HG03460 (cell line): ENCODE measurements around the gene CDCA5.

Experiments
- ATAC-seq: cut with Tn5 transposase; IDR thresholded peaks from one replicate; pipeline ENCODE4 v1.9.1; 2021; ENCODE audit not compliant: unreplicated experiment

CDCA5 gene

GRCh38 chr11:65107751-65108468 is 24.1 kb upstream of the CDCA5 start:
- ATAC-seq, result no peak

- no peak for ATAC-seq
Observed at GRCh38 chr11:65107078-65107477, 23.2 kb upstream of the CDCA5 start.

- ATAC-seq, result no peak
Observed at GRCh38 chr11:65104628-65105027, 20.8 kb upstream of the CDCA5 start.

GRCh38 chr11:65103476-65103875 is 19.6 kb upstream of the CDCA5 start:
- no peak for ATAC-seq

DNA sequence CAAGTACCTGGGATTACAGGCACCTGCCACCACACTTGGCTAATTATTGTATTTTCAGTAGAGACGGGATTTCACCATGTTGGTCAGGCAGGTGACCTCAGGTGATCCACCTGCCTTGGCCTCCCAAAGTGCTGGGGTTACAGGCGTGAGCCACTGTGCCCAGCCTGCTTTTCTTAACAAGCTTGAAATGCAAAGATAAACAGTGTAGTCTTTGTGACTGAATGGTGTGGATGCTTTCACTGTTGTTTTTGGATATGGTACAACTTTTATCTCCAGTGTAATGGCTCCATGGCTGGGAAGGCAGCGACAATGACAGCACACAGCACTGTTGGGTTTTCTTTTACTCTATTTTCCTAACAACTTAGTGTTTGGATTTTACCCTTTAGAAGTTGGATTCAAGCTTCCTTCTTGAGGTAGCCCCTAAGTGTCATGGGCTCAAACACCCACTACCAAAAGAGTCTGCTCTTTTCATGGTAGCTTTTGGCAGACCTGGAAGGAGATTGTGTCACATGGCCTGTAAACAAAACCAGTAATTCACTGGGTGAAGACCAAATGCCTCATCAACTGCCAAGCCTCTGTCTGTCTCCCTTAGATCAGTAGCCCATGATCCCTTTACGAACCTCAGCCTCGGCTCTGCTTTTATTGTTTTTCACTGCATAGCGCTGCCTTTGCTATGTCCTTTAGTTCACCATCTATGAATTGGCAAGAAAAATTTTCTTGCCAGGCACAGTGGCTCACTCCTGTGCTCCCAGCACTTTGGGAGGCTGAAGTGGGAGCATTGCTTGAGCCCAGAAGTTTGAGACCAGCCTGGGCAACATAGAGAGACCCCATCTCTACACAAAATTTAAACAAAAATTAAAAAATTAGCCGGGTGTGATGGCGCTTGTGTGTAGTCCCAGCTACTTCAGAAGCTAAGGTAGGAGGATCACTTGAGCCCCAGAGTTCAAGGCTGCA is 18.6 kb upstream of the CDCA5 start:
- no peak for ATAC-seq

- ATAC-seq, result no peak
Observed at GRCh38 chr11:65100674-65101350, 17.0 kb upstream of the CDCA5 start.

DNA sequence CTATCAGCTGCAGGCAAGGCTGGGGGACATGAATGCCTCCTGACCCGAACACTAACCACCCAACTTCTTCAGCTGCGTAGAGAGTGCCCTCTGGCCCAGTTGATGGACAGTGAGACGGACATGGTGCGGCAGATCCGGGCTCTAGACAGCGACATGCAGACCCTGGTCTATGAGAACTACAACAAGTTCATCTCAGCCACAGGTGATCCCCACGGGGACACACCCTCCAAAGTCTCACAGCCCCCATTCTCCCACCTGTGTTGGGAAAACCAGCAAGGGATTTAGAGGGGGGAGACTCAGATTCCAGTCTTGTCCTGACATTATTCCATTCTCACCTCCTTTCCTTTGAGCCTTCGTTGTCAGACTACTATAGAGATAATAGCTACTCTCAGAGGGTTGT is 13.1 kb upstream of the CDCA5 start:
- ATAC-seq, result no peak

DNA sequence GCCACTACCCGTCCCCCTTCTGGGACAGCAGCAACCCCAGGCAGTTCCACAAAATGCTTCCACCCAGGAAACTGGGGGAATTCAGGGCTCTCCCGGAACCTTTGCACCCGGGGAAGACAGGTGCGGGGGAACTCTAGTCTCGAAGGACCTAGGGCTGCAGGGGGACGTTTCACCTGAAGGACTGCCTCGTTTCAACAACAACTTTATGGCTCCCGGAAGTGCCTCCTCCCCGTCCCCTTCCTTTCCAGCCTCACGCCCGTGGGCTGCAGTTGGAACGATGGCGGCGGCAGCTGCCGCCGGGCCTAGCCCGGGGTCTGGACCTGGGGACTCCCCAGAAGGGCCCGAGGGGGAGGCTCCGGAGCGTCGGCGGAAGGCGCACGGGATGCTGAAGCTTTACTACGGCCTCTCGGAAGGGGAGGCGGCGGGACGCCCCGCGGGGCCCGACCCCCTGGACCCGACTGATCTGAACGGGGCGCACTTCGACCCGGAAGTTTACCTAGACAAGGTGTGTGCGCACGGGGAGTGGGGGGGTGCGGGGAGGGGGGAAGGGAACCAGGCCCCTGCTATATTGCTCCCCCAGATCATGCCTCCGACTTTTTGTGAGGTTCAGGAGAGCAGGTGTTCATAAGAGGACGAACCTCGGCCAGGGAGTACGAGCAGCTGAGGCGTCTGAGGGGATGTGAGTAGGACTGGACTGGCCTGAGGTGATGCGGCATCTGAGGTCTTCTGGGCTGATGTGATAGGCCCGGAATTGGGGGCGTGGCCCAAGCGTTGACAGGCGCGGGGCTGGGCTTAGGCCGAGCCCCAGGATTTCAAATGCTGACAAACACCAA is 12.3 kb upstream of the CDCA5 start, which contains the start of gene VPS51:
Gene VPS51, plus strand, starts transcription at position 241 of the 833 bp plus-strand sequence. Its CDS starts 37 bp downstream, at position 278.
- peak; percentile 83 for ATAC-seq

DNA sequence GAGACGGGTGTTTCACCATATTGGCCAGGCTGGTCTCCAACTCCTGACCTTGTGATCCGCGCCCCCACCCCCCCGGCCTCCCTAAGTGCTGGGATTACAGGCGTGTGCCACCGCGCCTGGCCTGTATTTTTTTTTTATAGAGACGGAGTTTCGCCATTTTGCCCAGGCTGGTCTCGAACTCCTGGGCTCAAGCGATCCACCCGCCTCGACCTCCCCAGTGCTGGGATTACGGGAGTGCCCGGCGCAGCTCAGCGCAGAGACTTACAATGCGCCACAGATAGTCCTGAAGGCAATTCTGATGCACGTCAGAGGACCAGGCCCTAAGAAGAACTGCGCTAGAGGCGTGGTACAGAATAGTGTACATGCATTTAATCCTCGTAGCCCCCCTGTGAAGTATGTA is 11.6 kb upstream of the CDCA5 start:
- no peak for ATAC-seq

DNA sequence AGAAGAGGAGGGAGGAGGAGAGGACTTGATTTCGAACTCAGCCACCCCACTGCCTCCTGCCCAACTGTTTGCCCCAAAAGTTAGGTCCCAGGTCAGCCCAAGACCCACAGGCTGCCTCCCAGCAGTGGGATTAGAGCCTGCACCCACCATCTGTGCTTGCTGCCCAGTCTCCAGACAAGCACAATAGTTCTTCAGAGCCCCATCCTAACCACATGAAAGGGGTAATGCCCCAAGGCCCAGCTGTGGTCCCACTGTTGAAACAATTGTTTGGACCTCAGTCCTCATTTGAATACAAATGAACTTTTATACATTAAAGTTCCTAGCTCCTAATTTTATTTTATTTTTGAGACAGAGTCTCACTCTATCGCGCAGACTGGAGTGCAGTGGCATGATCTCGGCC is 6.8 kb upstream of the CDCA5 start:
- no peak for ATAC-seq

DNA sequence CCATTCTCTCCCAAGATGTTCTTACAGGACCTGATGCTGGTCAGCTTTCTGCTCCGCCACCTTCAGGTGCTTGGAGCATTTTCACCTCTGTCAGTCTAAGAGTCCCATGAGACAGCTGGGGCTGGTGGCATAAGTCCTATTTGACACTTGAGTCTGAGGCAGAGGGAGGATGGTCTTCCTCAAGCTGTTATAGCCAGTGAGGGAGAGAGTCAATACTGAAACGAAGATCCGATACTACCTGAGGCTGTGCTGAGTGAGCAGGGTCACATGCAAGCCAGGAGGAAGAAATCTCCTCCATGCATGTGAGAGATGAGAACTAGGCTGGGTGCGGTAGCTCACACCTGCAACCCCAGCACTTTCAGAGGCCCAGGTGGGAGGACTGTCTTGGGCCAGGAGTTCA is 5.8 kb upstream of the CDCA5 start:
- no peak for ATAC-seq

- ATAC-seq, result no peak
Observed at GRCh38 chr11:65087827-65088226, 4.0 kb upstream of the CDCA5 start.

DNA sequence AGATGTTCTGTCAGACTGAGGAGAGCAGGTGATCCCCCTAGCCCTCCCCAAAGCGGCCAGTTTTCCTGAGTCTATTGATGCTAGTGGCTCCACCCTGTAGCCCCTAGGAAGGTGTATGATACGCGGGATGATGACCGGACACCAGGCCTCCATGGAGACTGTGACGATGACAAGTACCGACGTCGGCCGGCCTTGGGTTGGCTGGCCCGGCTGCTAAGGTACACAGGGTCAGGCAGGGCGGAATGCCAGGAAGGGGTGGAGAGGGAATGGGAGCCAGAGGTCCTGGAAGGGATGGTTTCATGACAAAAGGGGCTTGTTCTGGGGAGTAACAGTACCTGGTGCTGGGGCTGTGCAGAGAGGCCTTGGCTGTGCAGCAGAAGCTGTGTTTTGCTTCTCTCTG is 3.4 kb upstream of the CDCA5 start:
- ATAC-seq, result no peak

- no peak for ATAC-seq
Observed at GRCh38 chr11:65086809-65087208, 3.0 kb upstream of the CDCA5 start.

GRCh38 chr11:65085446-65085845 is 1.6 kb upstream of the CDCA5 start:
- no peak for ATAC-seq

DNA sequence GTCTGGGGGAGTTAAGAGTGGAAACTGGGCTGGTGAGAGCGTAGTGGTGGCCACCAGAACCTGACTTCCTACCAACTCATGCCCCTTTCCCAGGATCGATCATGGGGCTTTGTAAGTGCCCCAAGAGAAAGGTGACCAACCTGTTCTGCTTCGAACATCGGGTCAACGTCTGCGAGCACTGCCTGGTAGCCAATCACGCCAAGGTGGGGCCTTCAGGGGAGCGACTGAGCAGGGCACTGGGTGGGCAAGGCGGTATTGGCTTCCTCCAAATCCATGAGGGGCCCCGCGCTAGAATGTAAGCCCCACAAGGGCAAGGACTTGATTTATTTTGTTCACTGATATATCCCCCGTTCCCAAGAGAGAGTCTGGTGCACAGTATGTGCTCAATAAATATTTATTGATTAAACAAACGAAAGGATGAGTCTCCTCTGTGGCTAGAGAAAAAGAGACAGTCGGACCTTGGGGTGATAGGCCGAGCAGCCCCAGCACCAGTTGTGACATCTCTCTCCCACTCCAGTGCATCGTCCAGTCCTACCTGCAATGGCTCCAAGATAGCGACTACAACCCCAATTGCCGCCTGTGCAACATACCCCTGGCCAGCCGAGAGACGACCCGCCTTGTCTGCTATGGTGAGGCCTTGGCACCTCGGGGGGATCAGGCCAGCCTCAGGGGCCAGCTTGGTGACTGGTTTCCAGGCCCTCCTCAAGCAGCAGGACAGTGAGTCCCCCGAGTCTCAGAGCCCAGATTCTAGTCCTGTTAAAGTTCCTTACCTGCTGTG is 947 bp upstream of the CDCA5 start:
- no peak for ATAC-seq

DNA sequence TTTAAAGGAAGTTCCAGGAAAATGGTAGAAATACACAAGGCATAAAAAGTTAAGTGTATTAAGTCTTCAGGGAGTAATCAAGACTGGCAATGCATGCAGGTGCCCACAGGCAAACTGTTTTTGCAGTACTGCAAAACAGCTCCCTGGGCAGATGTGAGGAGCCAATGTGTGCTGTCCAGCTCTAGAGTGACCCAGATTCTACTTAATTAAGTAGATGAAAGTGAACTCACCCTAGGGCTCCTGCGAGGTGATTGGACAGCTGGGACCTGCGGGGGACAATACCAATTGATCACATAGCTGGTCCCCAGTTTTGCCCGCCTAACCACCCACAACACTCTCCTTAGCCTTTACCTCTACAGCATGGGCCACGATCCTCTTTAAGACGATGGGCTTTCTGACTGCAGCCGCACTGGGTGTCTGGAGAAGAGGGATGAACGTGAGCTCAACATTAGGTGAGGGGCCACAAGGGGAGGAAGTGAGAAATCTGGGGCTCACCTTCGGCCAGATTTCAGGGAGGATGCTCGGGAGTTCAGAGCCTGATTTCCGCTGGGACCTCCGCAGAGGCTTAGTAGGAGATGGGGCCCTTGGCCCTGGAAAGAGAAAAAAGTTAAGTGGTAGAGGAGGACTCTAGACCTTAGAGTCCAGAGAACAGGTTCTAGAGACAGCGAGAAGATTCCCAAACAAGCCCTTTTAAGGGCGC is 556 bp downstream of the CDCA5 start:
- ATAC-seq, result no peak

DNA sequence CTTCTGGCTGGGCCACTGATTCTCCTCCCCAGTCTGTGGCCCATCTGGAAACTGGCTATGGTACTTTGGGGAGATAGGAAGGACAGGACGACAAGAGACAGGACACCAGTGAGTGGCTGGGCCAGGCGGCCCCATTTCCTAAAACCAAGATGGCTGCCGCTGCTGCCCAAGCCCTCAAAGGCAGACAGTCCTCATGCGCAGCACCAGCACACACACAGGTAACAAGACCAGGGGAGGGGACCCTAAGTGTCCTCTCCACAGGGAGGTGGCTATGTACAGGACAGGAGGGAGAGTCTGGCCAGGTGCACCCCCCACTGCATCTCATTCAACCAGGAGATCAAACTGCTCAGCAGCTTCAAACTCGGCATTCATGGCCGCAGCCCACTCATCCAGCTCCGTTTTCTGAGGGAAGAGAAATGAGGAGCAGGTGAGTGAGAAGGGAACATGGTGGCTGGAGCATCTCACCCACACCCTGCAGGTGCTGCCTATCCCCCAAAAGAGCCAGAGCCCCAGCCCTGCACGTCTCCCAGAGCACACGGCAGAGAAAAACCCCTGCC is 5.0 kb downstream of the CDCA5 start:
- ATAC-seq, result no peak

- no peak for ATAC-seq
Observed at GRCh38 chr11:65078151-65078550, 5.7 kb downstream of the CDCA5 start.
